Esophagus muscularis mucosa (tissue), 2 donors: ENCODE results near the gene DYNLT4.

Source experiments
- POLR2A ChIP-seq: fragments of 450-650 bp; IDR thresholded peaks from one replicate; pipeline ENCODE4 v1.6.1; 2017; ENCODE audit warnings: antibody characterized with exemption, moderate library complexity, mild to moderate bottlenecking, low read depth
- POLR2AphosphoS5 ChIP-seq, 2 donors: sonication (generic); formaldehyde crosslinking; IDR thresholded peaks; one replicate each; pipeline ENCODE4 v1.6.1; 2017; ENCODE audit warnings: antibody characterized with exemption in 2 of 2

DNA sequence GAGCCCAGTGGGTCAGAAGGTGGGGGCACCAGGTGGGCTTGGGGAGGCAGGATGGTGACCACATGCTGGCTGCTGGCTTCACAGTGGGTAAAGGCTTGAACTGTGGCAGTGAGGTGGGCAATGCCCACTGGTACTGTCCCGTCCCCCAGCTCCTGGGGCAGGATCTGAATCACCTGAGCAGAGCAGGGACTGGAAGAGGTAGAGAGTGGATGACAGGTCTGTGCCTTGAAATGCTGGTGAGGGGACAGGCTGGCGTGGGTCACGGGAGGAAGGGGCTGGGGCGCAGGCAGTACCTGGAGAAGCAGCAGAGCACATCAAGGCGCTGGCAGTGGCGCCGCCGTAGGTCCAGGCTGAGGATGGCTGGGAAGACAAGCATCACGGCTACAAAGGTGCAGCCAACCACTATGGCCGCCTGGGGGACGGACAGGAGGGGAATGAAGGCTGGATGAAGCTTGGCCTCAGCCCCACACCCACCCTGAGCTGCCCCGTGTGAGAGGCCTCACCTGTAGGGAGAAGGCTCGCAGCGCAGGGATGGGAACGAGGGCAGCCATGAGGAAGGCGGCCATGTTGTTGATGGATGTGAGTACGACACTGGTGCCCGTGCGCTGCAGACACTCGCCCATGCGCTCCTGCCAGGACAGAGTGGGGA is 21.0 kb upstream of the DYNLT4 start:
- TF ChIP-seq POLR2A = no peak
- TF ChIP-seq POLR2AphosphoS5 (IDR thresholded peaks at IDR 0.05) = no peak
